ENCODE results near the gene IGSF22.

Gene IGSF22

GRCh38 chr11:18768978-18769377, 43.0 kb upstream of the IGSF22 start:
- H3K79me1 ChIP-seq (ENCODE audit: low read length), result no peaks in the 10 kb centered on the region
- no peaks in the 10 kb centered on the region for H3K27me3 ChIP-seq (ENCODE audit: insufficient read depth, low read length)
- no peak overlapping the region for H3K18ac ChIP-seq (ENCODE audit: low read length)
- WGBS (ENCODE audit: extremely low coverage, insufficient coverage, insufficient read length), result no CpG with 5 or more reads among the region's 5 CpGs
- H2BK120ac ChIP-seq (ENCODE audit: insufficient read depth, low read length, poor library complexity), result no peak overlapping the region
- H3K23ac ChIP-seq (ENCODE audit: low read length), result no peak overlapping the region
- no peaks in the 10 kb centered on the region for H3K4me1 ChIP-seq (ENCODE audit: control insufficient read depth in 1 of 2, insufficient read depth in 2 of 2, low read length in 2 of 2)
- H2AK5ac ChIP-seq (ENCODE audit: low read length), result no peak overlapping the region
- H3K36me3 ChIP-seq (ENCODE audit: control insufficient read depth in 1 of 2, insufficient read depth in 2 of 2, low read length in 2 of 2), result no peaks in the 10 kb centered on the region
- no peak overlapping the region for H3K4me2 ChIP-seq (ENCODE audit: low read length)
- H3K27ac ChIP-seq (ENCODE audit: low read depth, low read length), result no peak overlapping the region
- no peaks in the 10 kb centered on the region for H3K79me2 ChIP-seq (ENCODE audit: control insufficient read depth, insufficient read depth, low read length, poor library complexity)
- H2AFZ ChIP-seq (ENCODE audit: insufficient read depth, low read length, poor library complexity), result no peak overlapping the region
- no peak for DNase-seq
- H2BK5ac ChIP-seq (ENCODE audit: low read depth, low read length, poor library complexity), result no peak overlapping the region
- no peak overlapping the region for H3K4me3 ChIP-seq (ENCODE audit: low read depth, low read length)
- H3K9ac ChIP-seq (ENCODE audit: low read length), result no peak overlapping the region
- no peak overlapping the region for H2BK12ac ChIP-seq (ENCODE audit: low read length)
- H3K4ac ChIP-seq (ENCODE audit: low read depth, low read length), result no peak overlapping the region
- no peak overlapping the region for H4K8ac ChIP-seq (ENCODE audit: low read depth, low read length)
- H3K14ac ChIP-seq (ENCODE audit: low read length), result no peak overlapping the region
- no peak overlapping the region for H4K91ac ChIP-seq (ENCODE audit: low read depth, low read length)
- H3K9me3 ChIP-seq (ENCODE audit: insufficient read depth, low read depth, low read length), result no peaks in the 10 kb centered on the region
- H4K12ac ChIP-seq (ENCODE audit: low read depth, low read length), result no peak overlapping the region

GRCh38 chr11:18768472-18768901, 42.5 kb upstream of the IGSF22 start:
- Histone ChIP-seq H3K4ac (ENCODE audit: low read depth, low read length) (no peak overlapping the region), H3K79me2 (ENCODE audit: control insufficient read depth, insufficient read depth, low read length, poor library complexity) (no peaks in the 10 kb centered on the region), H3K18ac (ENCODE audit: low read length) (no peak overlapping the region), H3K9ac (ENCODE audit: low read length) (no peak overlapping the region), H3K9me3 (ENCODE audit: insufficient read depth, low read depth, low read length) (no peaks in the 10 kb centered on the region), H2BK120ac (ENCODE audit: insufficient read depth, low read length, poor library complexity) (no peak overlapping the region), H3K4me3 (ENCODE audit: low read depth, low read length) (no peak overlapping the region), H4K12ac (ENCODE audit: low read depth, low read length) (no peak overlapping the region), H4K91ac (ENCODE audit: low read depth, low read length) (no peak overlapping the region), H3K27me3 (ENCODE audit: insufficient read depth, low read length) (no peaks in the 10 kb centered on the region), H3K27ac (ENCODE audit: low read depth, low read length) (no peak overlapping the region), H2BK5ac (ENCODE audit: low read depth, low read length, poor library complexity) (no peak overlapping the region), H3K79me1 (ENCODE audit: low read length) (no peaks in the 10 kb centered on the region), H2AFZ (ENCODE audit: insufficient read depth, low read length, poor library complexity) (no peak overlapping the region), H3K4me2 (ENCODE audit: low read length) (no peak overlapping the region), H2AK5ac (ENCODE audit: low read length) (no peak overlapping the region), H2BK12ac (ENCODE audit: low read length) (no peak overlapping the region), H3K23ac (ENCODE audit: low read length) (no peak overlapping the region), H3K14ac (ENCODE audit: low read length) (no peak overlapping the region), H4K8ac (ENCODE audit: low read depth, low read length) (no peak overlapping the region), H3K4me1 (ENCODE audit: control insufficient read depth in 1 of 2, insufficient read depth in 2 of 2, low read length in 2 of 2) (no peaks in the 10 kb centered on the region), H3K36me3 (ENCODE audit: control insufficient read depth in 1 of 2, insufficient read depth in 2 of 2, low read length in 2 of 2) (no peaks in the 10 kb centered on the region)
- WGBS (ENCODE audit: extremely low coverage, insufficient coverage, insufficient read length), result no CpG with 5 or more reads among the region's 4 CpGs
- DNase-seq, result no peak

GRCh38 chr11:18766015-18766414, 40.0 kb upstream of the IGSF22 start:
- Histone ChIP-seq H3K4me1 (ENCODE audit: control insufficient read depth in 1 of 2, insufficient read depth in 2 of 2, low read length in 2 of 2) (no peaks in the 10 kb centered on the region), H2BK5ac (ENCODE audit: low read depth, low read length, poor library complexity) (no peak overlapping the region), H3K79me2 (ENCODE audit: control insufficient read depth, insufficient read depth, low read length, poor library complexity) (no peaks in the 10 kb centered on the region), H4K12ac (ENCODE audit: low read depth, low read length) (no peak overlapping the region), H3K9ac (ENCODE audit: low read length) (no peak overlapping the region), H3K4me3 (ENCODE audit: low read depth, low read length) (no peak overlapping the region), H3K4ac (ENCODE audit: low read depth, low read length) (no peak overlapping the region), H2BK12ac (ENCODE audit: low read length) (no peak overlapping the region), H3K36me3 (ENCODE audit: control insufficient read depth in 1 of 2, insufficient read depth in 2 of 2, low read length in 2 of 2) (no peaks in the 10 kb centered on the region), H3K18ac (ENCODE audit: low read length) (no peak overlapping the region), H3K4me2 (ENCODE audit: low read length) (no peak overlapping the region), H3K14ac (ENCODE audit: low read length) (no peak overlapping the region), H2AK5ac (ENCODE audit: low read length) (no peak overlapping the region), H4K91ac (ENCODE audit: low read depth, low read length) (no peak overlapping the region), H3K27me3 (ENCODE audit: insufficient read depth, low read length) (no peaks in the 10 kb centered on the region), H4K8ac (ENCODE audit: low read depth, low read length) (no peak overlapping the region), H2BK120ac (ENCODE audit: insufficient read depth, low read length, poor library complexity) (no peak overlapping the region), H2AFZ (ENCODE audit: insufficient read depth, low read length, poor library complexity) (no peak overlapping the region), H3K9me3 (ENCODE audit: insufficient read depth, low read depth, low read length) (no peaks in the 10 kb centered on the region), H3K79me1 (ENCODE audit: low read length) (no peaks in the 10 kb centered on the region), H3K23ac (ENCODE audit: low read length) (no peak overlapping the region), H3K27ac (ENCODE audit: low read depth, low read length) (no peak overlapping the region)
- no peak for DNase-seq
- no CpG with 5 or more reads among the region's 2 CpGs for WGBS (ENCODE audit: extremely low coverage, insufficient coverage, insufficient read length)

GRCh38 chr11:18765554-18765953, 39.6 kb upstream of the IGSF22 start:
- WGBS (ENCODE audit: extremely low coverage, insufficient coverage, insufficient read length), result no CpG with 5 or more reads among the region's 6 CpGs
- no peaks in the 10 kb centered on the region for H3K4me1 ChIP-seq (ENCODE audit: control insufficient read depth in 1 of 2, insufficient read depth in 2 of 2, low read length in 2 of 2)

More at GRCh38 chr11:18765554-18765953, 39.6 kb upstream of the IGSF22 start:
- no peak overlapping the region for H3K9ac ChIP-seq (ENCODE audit: low read length)
- H3K27ac ChIP-seq (ENCODE audit: low read depth, low read length), result no peak overlapping the region
- H3K4ac ChIP-seq (ENCODE audit: low read depth, low read length), result no peak overlapping the region
- H4K91ac ChIP-seq (ENCODE audit: low read depth, low read length), result no peak overlapping the region
- H3K79me1 ChIP-seq (ENCODE audit: low read length), result no peaks in the 10 kb centered on the region
- no peak overlapping the region for H4K12ac ChIP-seq (ENCODE audit: low read depth, low read length)
- H3K9me3 ChIP-seq (ENCODE audit: insufficient read depth, low read depth, low read length), result no peaks in the 10 kb centered on the region
- H3K18ac ChIP-seq (ENCODE audit: low read length), result no peak overlapping the region
- H3K23ac ChIP-seq (ENCODE audit: low read length), result no peak overlapping the region
- DNase-seq, result no peak
- H2AFZ ChIP-seq (ENCODE audit: insufficient read depth, low read length, poor library complexity), result no peak overlapping the region
- no peak overlapping the region for H3K4me2 ChIP-seq (ENCODE audit: low read length)
- H3K79me2 ChIP-seq (ENCODE audit: control insufficient read depth, insufficient read depth, low read length, poor library complexity), result no peaks in the 10 kb centered on the region
- H3K27me3 ChIP-seq (ENCODE audit: insufficient read depth, low read length), result no peaks in the 10 kb centered on the region
- H3K14ac ChIP-seq (ENCODE audit: low read length), result no peak overlapping the region
- no peak overlapping the region for H2AK5ac ChIP-seq (ENCODE audit: low read length)
- H2BK12ac ChIP-seq (ENCODE audit: low read length), result no peak overlapping the region
- H2BK120ac ChIP-seq (ENCODE audit: insufficient read depth, low read length, poor library complexity), result no peak overlapping the region
- no peak overlapping the region for H4K8ac ChIP-seq (ENCODE audit: low read depth, low read length)
- no peaks in the 10 kb centered on the region for H3K36me3 ChIP-seq (ENCODE audit: control insufficient read depth in 1 of 2, insufficient read depth in 2 of 2, low read length in 2 of 2)
- no peak overlapping the region for H3K4me3 ChIP-seq (ENCODE audit: low read depth, low read length)
- H2BK5ac ChIP-seq (ENCODE audit: low read depth, low read length, poor library complexity), result no peak overlapping the region
